Panc1 (cell line): Measurements from ENCODE around the gene TXNRD3.

Source experiments
- CTCF ChIP-seq: fragments of 450-650 bp; IDR thresholded peaks from 2 replicates; pipeline ENCODE4 v1.5.1; 2017; ENCODE audit warnings: mild to moderate bottlenecking
- POLR2AphosphoS5 ChIP-seq: IDR thresholded peaks from 2 replicates; pipeline ENCODE4 v1.6.1; 2012; ENCODE audit warnings: mild to moderate bottlenecking, low read depth, low read length, moderate library complexity
- TF ChIP-seq, protein P1 (sequence below), 2 experiments: IDR thresholded peaks; 2 replicates each; pipeline ENCODE4 v1.6.1; 2011 to 2012; ENCODE audit warnings: low read depth in 2 of 2, control low read depth in 1 of 2, low read length in 1 of 2, mild to moderate bottlenecking in 1 of 2, moderate library complexity in 1 of 2; ENCODE audit not compliant: insufficient read depth in 1 of 2

- TF ChIP-seq CTCF (no peak), POLR2AphosphoS5 (no peak)
- TF ChIP-seq, protein P1, sequence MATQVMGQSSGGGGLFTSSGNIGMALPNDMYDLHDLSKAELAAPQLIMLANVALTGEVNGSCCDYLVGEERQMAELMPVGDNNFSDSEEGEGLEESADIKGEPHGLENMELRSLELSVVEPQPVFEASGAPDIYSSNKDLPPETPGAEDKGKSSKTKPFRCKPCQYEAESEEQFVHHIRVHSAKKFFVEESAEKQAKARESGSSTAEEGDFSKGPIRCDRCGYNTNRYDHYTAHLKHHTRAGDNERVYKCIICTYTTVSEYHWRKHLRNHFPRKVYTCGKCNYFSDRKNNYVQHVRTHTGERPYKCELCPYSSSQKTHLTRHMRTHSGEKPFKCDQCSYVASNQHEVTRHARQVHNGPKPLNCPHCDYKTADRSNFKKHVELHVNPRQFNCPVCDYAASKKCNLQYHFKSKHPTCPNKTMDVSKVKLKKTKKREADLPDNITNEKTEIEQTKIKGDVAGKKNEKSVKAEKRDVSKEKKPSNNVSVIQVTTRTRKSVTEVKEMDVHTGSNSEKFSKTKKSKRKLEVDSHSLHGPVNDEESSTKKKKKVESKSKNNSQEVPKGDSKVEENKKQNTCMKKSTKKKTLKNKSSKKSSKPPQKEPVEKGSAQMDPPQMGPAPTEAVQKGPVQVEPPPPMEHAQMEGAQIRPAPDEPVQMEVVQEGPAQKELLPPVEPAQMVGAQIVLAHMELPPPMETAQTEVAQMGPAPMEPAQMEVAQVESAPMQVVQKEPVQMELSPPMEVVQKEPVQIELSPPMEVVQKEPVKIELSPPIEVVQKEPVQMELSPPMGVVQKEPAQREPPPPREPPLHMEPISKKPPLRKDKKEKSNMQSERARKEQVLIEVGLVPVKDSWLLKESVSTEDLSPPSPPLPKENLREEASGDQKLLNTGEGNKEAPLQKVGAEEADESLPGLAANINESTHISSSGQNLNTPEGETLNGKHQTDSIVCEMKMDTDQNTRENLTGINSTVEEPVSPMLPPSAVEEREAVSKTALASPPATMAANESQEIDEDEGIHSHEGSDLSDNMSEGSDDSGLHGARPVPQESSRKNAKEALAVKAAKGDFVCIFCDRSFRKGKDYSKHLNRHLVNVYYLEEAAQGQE (IDR thresholded peaks at IDR 0.05; ENCODE audit: insufficient read depth in 1 of 2, low read depth in 2 of 2, low read length in 1 of 2) = no peak
These were observed 16.1 kb downstream of the TXNRD3 start for GRCh38 chr3:126638790-126639189.
